DND-41 (cell line): Measurements from ENCODE around the gene GSN.

Source experiments
- CTCF ChIP-seq: IDR thresholded peaks from 2 replicates; pipeline ENCODE4 v1.5.1; 2012; ENCODE audit warnings: borderline replicate concordance, low read length, moderate library complexity, mild to moderate bottlenecking; ENCODE audit not compliant: poor library complexity, severe bottlenecking; ENCODE audit errors: extremely low read depth
- EZH2 ChIP-seq: IDR thresholded peaks from 3 replicates; pipeline ENCODE4 v1.6.1; 2012; ENCODE audit warnings: borderline replicate concordance, low read depth, mild to moderate bottlenecking, moderate library complexity, low read length, inconsistent platforms; ENCODE audit not compliant: severe bottlenecking

GRCh38 chr9:121294151-121294743, 26.3 kb downstream of the GSN start:
- TF ChIP-seq CTCF (no peak), EZH2 (no peak)
